Stimulated activated CD4-positive, alpha-beta T cell treated with anti-CD3 and anti-CD28 coated beads, Interleukin-15, amount 100 ng/mL, for 1 hour (primary cell): ENCODE results near the gene SPARC.

Experiments
- DNase-seq, 2 donors: peaks; one replicate each; pipeline ENCODE4 v3.0.0-alpha.2; 2020; ENCODE audit warnings: low read depth in 1 of 2, low spot score in 1 of 2

SPARC gene

GRCh38 chr5:151679421-151680155 is 7.1 kb downstream of the SPARC start:
- DNase-seq, result no peak

DNA sequence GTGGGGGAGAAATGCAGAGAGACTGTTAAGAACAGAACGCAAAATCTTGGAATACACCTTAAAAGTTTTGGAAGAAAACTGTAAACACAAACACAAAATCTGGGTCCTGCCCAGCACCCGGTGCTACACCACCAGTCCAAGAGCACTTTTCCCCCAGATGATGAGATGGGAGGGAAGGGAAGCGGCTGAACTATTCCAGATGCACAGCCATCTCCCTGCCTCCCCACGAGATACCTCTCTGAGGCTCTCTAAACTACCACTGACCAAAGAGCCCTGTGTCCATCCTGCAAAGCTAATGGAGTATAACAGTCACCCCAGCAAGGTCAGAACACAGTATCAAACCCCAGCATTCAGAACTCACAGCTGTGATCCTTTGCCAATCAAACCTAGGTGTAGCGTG is 8.0 kb downstream of the SPARC start:
- DNase-seq, result no peak

DNA sequence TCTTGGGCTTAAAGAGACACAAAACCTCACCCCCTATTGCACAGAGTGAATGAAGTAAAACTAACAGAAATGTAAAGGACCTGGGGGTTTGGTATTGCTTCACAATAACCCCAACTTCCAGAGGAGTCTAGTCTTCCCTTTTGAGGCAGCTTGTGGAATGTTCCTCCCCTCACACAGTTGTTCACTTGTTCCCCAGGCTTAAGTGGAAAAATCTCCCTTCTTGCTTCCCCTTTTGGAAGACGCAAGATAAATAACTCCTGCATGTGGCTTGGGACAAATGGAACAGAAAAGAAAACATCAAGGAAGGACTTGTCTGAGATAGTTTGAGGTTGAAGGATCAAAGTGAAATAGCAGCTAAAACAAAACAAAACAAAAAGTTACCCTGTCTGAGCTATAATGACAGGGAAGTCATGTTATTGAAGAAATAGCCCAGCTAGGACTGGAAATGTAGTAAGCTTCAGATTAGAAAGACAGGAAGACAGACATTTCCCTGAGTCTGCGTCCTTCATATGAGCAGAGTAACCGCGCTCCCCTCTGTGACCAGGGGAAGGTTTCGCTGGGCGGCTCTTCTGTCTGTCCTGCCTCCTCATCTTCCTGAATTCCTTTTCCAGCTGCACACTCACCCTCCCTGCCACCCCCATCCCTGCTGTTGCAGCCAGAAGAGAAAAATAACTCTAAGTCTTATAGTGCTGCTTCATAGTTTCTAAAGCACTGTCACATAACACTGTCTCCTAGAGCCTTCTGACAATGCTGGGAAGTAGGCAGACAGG is 8.8 kb downstream of the SPARC start:
- DNase-seq, result no peak

GRCh38 chr5:151676719-151677118 is 10.0 kb downstream of the SPARC start:
- DNase-seq, result no peak

- DNase-seq, result no peak
Measured at GRCh38 chr5:151676314-151676712, 10.4 kb downstream of the SPARC start.

- no peak for DNase-seq
Measured at GRCh38 chr5:151675611-151676313, 11.0 kb downstream of the SPARC start.

DNA sequence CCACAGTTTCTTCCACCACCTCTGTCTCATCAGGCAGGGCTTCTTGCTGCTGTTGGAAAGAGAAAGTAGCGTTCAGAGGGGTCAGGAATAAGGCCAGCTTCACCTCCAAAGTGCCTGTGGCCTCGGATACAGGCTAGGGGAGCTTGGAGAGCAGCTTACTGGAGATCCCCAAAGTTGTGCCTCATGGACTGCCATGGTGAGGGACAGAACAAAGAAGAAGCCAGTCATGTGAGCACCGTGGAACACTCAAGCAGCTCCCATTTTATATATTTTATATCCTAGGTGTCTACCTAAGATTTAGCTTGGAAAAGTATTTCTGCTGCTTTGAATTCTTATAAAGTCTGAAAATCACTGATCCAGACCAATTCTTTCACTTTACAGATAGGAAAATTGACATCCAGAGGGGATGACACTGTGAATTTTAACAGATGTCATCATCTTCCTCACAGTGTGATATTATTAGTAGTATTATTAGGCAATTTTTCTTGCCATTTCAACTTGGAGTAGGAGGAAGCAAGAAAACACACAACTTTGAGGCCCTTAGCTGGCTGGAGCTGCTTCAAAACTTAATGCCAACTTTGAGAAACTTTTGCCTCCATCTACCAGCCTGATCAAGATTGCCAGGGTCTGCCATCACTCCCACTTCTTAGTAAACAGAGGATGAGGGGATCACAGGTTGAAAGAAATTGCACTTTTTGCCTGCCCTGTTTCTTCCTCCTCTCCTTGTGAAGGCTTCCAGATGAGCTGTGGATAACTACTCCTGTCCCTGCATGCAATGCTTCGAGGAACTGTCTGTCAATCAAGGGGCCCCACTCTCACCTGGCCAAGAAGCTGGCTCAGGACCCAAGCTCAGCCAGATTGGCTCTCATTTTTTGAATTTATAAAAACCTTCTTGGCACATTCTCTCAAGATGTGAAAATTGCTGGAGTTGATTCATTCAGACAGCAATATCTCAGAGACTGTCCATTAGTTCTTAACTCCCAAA is 11.8 kb downstream of the SPARC start:
- DNase-seq, result no peak

GRCh38 chr5:151673421-151673820 is 13.3 kb downstream of the SPARC start:
- no peak for DNase-seq

GRCh38 chr5:151672516-151672915 is 14.2 kb downstream of the SPARC start:
- DNase-seq, result no peak

DNA sequence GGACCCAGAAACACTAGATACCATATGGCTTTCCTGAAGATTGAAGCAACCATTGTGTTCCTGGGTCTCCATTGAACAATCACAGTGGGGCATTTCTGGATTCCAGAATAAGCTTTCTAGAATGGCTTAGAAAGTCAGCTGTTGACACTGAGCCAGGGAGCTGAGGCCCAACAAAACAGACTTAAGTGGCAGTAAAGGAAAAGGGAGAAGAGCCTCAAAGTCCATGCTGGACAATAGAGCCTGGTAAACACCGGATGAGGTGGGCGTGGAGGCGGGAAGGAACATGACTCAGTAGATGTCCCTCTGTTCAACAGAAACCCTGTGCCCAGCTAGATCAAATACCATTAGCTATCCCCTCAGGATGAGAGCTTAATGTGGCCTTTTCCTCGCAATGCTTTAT is 14.8 kb downstream of the SPARC start:
- no peak for DNase-seq

- DNase-seq, result no peak
Measured at GRCh38 chr5:151670953-151671636, 15.6 kb downstream of the SPARC start.

DNA sequence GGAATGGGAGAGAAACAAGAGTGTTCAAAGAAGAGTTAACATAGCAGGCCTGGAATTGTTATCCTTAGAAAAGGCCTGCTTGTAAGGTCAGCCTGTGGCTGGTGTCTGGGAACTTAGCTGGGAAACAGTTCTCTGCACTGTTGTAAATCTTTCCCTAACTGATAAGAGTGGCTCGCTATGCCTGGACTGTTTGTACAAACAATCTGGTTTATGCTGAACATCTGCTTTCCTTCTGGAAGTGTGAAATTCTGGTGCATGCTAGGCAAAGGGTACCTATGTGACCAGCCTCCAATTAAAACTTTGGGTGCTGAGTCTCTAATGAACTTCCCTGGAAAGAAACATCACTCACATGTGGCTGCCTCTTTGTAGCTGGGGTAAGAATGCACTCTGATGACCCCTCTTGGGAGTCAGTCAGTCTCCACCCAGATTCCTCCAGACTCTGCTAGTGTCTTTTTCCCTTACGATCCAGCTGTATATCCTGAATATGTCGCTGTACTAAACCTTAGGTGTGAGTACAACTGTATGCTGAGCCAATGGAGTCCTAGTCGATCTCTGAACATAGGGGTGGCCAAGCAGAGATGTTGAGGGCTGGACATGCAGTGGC is 16.5 kb downstream of the SPARC start:
- no peak for DNase-seq

DNA sequence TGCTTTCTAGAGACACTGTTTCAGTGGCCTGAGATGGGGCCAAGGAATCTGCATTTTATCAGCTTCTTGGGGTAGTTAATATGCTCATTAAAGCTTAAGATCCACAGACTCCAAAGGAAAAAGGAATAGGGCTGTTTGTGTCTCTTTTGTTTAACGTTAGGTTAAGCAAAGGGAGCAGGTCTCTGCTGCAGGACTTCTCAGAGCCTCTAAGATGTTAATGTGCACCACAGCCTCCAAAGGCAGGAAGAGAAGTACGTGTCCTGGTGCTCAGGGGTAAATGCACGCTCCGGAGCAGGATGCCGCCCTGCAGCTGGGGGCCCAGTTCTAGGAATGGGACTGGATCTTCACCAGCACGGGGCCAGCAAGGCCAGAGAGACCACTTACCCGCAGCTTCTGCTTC is 19.6 kb downstream of the SPARC start:
- no peak for DNase-seq

- DNase-seq, result no peak
Measured at GRCh38 chr5:151665613-151666012, 21.1 kb downstream of the SPARC start.

- DNase-seq, result no peak
Measured at GRCh38 chr5:151664694-151665585, 21.8 kb downstream of the SPARC start.

- DNase-seq, result no peak
Measured at GRCh38 chr5:151663617-151664293, 23.0 kb downstream of the SPARC start.

GRCh38 chr5:151662805-151663204 is 23.9 kb downstream of the SPARC start:
- DNase-seq, result no peak

DNA sequence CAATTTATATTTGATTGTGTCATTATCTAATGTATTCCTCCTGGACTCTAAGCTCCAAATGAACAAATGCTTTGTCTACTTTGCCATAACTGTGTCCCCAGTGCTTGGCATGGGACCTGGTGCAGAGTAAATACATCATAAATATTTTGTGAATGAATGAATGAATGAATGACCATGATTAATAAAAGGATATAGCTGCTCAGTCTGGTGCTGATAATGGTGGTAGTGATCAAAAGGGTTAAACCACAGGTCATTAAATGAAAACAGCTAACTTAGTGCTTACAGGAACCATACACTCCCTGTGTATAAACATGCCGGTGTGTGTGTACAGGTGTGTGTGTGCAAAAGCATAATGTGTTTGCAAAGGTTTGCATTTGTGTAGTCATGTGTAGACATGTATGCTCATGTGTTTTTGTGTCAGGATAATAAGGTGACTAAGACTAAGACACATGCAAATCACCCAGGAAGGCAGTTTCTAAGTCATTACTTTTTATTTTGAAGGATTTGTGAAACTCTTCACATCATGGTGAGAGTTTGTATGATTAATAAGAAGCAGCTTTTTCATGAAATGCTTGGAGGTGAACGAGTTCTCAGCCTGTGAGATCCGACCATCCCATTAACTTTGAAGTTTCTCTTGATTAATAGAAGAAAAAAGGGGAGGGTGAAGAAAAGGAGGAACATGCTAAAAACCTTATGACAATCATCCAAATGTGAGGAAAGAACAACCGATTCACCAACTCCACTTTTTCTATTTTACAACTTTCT is 24.6 kb downstream of the SPARC start:
- DNase-seq, result no peak
